Measurements from ENCODE around the gene ING5. TPM values are rescaled to one million over a fixed set of nuclear protein-coding genes. Genes with fewer than 3 reads are reported as not detected.
A peak's percentile ranks its signal among the peaks of the same experiment; 100 is the strongest.

The ING5 gene
- total RNA-seq, 1 experiment from 2014 or later = 35.1 TPM

- no peaks in the 10 kb centered on the region for H3K27me3 Mint-ChIP-seq (ENCODE audit: unreplicated experiment)
- no peak overlapping the region for H3K4me3 Mint-ChIP-seq (ENCODE audit: low read depth, unreplicated experiment)
- no TSS peak for BruUV-seq (replicated peaks)
- no peaks in the 10 kb centered on the region for H3K4me1 Mint-ChIP-seq (ENCODE audit: low read depth, unreplicated experiment)
- H3K27ac Mint-ChIP-seq (ENCODE audit: unreplicated experiment) = no peak overlapping the region
- intact Hi-C loops (cut with micrococcal nuclease; ENCODE audit: unreplicated experiment) = no loop called here
- CTCF ChIA-PET = no interaction called here
- H3K9me3 Mint-ChIP-seq (ENCODE audit: low read depth, unreplicated experiment) = no peaks in the 10 kb centered on the region
- no peak for TF ChIP-seq CTCF (IDR thresholded peaks at IDR 0.05; ENCODE audit: unreplicated experiment)
- H3K36me3 Mint-ChIP-seq (ENCODE audit: insufficient read depth, unreplicated experiment) = peaks cover 72% of the 10 kb centered on the region
- no peak for DNase-seq
Measured at GRCh38 chr2:241673797-241674725, 27.8 kb upstream of the ING5 start.

GRCh38 chr2:241675885-241676284 lies 26.0 kb upstream of the ING5 start:
- no peak for DNase-seq
- Mint-ChIP-seq H3K36me3 (ENCODE audit: insufficient read depth, unreplicated experiment) (peaks cover 79% of the 10 kb centered on the region), H3K4me1 (ENCODE audit: low read depth, unreplicated experiment) (peaks cover 5% of the 10 kb centered on the region), H3K27me3 (ENCODE audit: unreplicated experiment) (no peaks in the 10 kb centered on the region), H3K4me3 (ENCODE audit: low read depth, unreplicated experiment) (no peak overlapping the region), H3K9me3 (ENCODE audit: low read depth, unreplicated experiment) (no peaks in the 10 kb centered on the region), H3K27ac (ENCODE audit: unreplicated experiment) (no peak overlapping the region)
- intact Hi-C loops (cut with micrococcal nuclease; ENCODE audit: unreplicated experiment) = no loop called here
- BruUV-seq (replicated peaks) = no TSS peak
- CTCF ChIA-PET = no interaction called here
- no peak for TF ChIP-seq CTCF (IDR thresholded peaks at IDR 0.05; ENCODE audit: unreplicated experiment)

DNA sequence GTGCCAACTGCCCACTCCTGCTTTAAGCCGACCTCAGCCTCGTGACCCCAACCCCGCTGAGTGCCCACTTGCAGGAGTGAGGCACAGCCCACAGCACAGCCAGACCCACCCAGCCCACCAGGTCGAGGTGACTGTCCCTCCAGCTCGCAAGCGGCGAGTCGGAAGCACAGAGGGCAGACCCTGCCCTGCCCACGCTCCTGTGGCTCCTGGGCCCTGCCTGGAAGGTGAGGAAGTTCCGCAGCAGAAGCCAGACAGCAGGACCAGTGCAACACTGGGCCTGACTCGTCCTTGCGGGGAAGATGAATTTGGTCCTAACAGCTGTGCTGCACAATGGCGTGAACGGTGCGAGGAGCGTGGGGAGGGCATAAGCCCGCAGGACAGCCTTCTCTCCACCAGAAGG lies 25.2 kb upstream of the ING5 start:
- no peak for DNase-seq
- Mint-ChIP-seq H3K27me3 (ENCODE audit: unreplicated experiment) (no peaks in the 10 kb centered on the region), H3K4me1 (ENCODE audit: low read depth, unreplicated experiment) (peaks cover 8% of the 10 kb centered on the region), H3K4me3 (ENCODE audit: low read depth, unreplicated experiment) (no peak overlapping the region), H3K27ac (ENCODE audit: unreplicated experiment) (peak overlapping the region; percentile 50), H3K9me3 (ENCODE audit: low read depth, unreplicated experiment) (no peaks in the 10 kb centered on the region), H3K36me3 (ENCODE audit: insufficient read depth, unreplicated experiment) (peaks cover 79% of the 10 kb centered on the region)
- TF ChIP-seq CTCF (IDR thresholded peaks at IDR 0.05; ENCODE audit: unreplicated experiment) = no peak
- intact Hi-C loops (cut with micrococcal nuclease; ENCODE audit: unreplicated experiment) = no loop called here
- CTCF ChIA-PET = no interaction called here
- no TSS peak for BruUV-seq (replicated peaks)

DNA sequence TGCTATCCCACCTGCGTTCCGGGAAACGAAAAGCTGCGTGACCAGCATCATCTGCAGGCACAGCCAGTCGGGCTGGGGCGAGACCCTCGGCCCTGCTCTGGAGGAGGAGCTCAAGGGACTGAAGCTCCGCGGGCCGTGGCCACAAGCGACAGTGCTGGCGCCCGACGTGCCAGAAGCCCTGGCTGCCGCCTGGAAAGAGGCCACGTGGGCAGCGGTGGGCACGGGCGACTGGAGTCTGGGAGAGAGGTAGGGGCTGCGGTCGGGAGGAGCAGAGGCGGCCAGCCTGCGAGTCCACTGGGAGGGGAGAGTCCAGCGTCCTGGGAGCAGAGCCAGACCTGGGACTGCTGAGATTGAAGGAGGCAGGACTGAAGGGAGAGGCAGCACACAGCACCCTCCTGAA lies 24.4 kb upstream of the ING5 start:
- Mint-ChIP-seq H3K4me3 (ENCODE audit: low read depth, unreplicated experiment) (no peak overlapping the region), H3K4me1 (ENCODE audit: low read depth, unreplicated experiment) (peaks cover 8% of the 10 kb centered on the region), H3K27ac (ENCODE audit: unreplicated experiment) (no peak overlapping the region), H3K9me3 (ENCODE audit: low read depth, unreplicated experiment) (no peaks in the 10 kb centered on the region), H3K36me3 (ENCODE audit: insufficient read depth, unreplicated experiment) (peaks cover 82% of the 10 kb centered on the region), H3K27me3 (ENCODE audit: unreplicated experiment) (no peaks in the 10 kb centered on the region)
- intact Hi-C loops (cut with micrococcal nuclease; ENCODE audit: unreplicated experiment) = no loop called here
- no peak for DNase-seq
- BruUV-seq (replicated peaks) = no TSS peak
- TF ChIP-seq CTCF (IDR thresholded peaks at IDR 0.05; ENCODE audit: unreplicated experiment) = no peak
- CTCF ChIA-PET = no interaction called here

All from Calu3 (cell line).